Kasumi-1 (cell line): ENCODE data around the gene TOM1L2.
"Not testable (repeated sequence)": the region's sequence is repeated elsewhere in the genome, so short reads cannot be mapped to it uniquely, and the experiment has no call there.

Experiments
- DNase-seq, 2 experiments: peaks; one replicate each; lab custom pipeline; 2025; lab: John Stamatoyannopoulos, UW

TOM1L2 gene

GRCh38 chr17:17924131-17924856, 47.9 kb downstream of the TOM1L2 start:
- DNase-seq: no peak

GRCh38 chr17:17922070-17922614, 50.1 kb downstream of the TOM1L2 start:
- no peak for DNase-seq

- DNase-seq: no peak
Observed at GRCh38 chr17:17921192-17922069, 50.8 kb downstream of the TOM1L2 start.

GRCh38 chr17:17919169-17920107, 52.8 kb downstream of the TOM1L2 start:
- DNase-seq: peak; percentile 36 to 37

- no peak for DNase-seq
Observed at GRCh38 chr17:17917394-17917793, 54.8 kb downstream of the TOM1L2 start.

- no peak for DNase-seq
Observed at GRCh38 chr17:17915183-17915582, 57.0 kb downstream of the TOM1L2 start.

- peak; percentile 0 to 2 for DNase-seq
Observed at GRCh38 chr17:17913695-17914332, 58.4 kb downstream of the TOM1L2 start.

GRCh38 chr17:17912336-17912735, 59.9 kb downstream of the TOM1L2 start:
- not testable (repeated sequence) for DNase-seq

- DNase-seq: no peak
Observed at GRCh38 chr17:17911001-17911613, 61.1 kb downstream of the TOM1L2 start.

- no peak for DNase-seq
Observed at GRCh38 chr17:17910060-17910459, 62.1 kb downstream of the TOM1L2 start.

GRCh38 chr17:17909078-17909477, 63.1 kb downstream of the TOM1L2 start:
- no peak for DNase-seq

GRCh38 chr17:17907469-17907868, 64.7 kb downstream of the TOM1L2 start:
- DNase-seq: no peak

- DNase-seq: no peak
Observed at GRCh38 chr17:17906418-17907215, 65.6 kb downstream of the TOM1L2 start.

- DNase-seq: no peak
Observed at GRCh38 chr17:17905036-17905320, 67.2 kb downstream of the TOM1L2 start.

GRCh38 chr17:17904166-17905035, 67.8 kb downstream of the TOM1L2 start:
- no peak for DNase-seq

- DNase-seq: no peak
Observed at GRCh38 chr17:17902877-17903276, 69.3 kb downstream of the TOM1L2 start.

GRCh38 chr17:17902376-17902775, 69.8 kb downstream of the TOM1L2 start:
- no peak for DNase-seq

- peak in 1 of 2 experiments; percentile 1 for DNase-seq
Observed at GRCh38 chr17:17900615-17901520, 71.3 kb downstream of the TOM1L2 start.
